Measurements from ENCODE around the gene PLP2.

GRCh38 chrX:49203536-49203935 lies 31.8 kb downstream of the PLP2 start:
- TF ChIP-seq CTCF (conservative IDR thresholded peaks at IDR 0.05; ENCODE audit: low read depth, low read length) (no peak), EZH2phosphoT487 (IDR thresholded peaks at IDR 0.05; ENCODE audit: borderline replicate concordance, low read length) (no peak), EZH2 (IDR thresholded peaks at IDR 0.05; ENCODE audit: low read length, unreplicated experiment) (no peak)
